Brain microvascular endothelial cell (primary cell): Measurements from ENCODE around the gene UNC13B.
"Not testable (repeated sequence)": the region's sequence is repeated elsewhere in the genome, so short reads cannot be mapped to it uniquely, and the experiment has no call there.

Experiments
- DNase-seq: peaks from one replicate; pipeline ENCODE4 v3.0.0-alpha.2; 2020
- H3K27ac ChIP-seq: fragments of 250-450 bp; sonication (Bioruptor Pico); 2 replicates; pipeline ENCODE4 v1.5.1; 2020; ENCODE audit warnings: mild to moderate bottlenecking, moderate library complexity
- H3K27me3 ChIP-seq: fragments of 250-450 bp; sonication (Bioruptor Pico); replicated peaks from 2 replicates; pipeline ENCODE4 v1.5.1; 2020; ENCODE audit warnings: mild to moderate bottlenecking
- H3K36me3 ChIP-seq: fragments of 250-450 bp; sonication (Bioruptor Pico); replicated peaks from 2 replicates; pipeline ENCODE4 v1.5.1; 2020; ENCODE audit warnings: mild to moderate bottlenecking
- H3K4me3 ChIP-seq: 2 replicates; pipeline ENCODE4 v1.5.1; 2011; ENCODE audit warnings: low read depth, mild to moderate bottlenecking, control low read depth, low read length, moderate library complexity
- in situ Hi-C: cut with HindIII; loops from 2 replicates; pipeline ENCODE4 v1.10.0; 2017; ENCODE audit warnings: low sequenced_read_pairs, low pct_ligation_motif_present
- TF ChIP-seq, protein P1 (sequence below): IDR thresholded peaks from 2 replicates; pipeline ENCODE4 v1.5.1; 2011; ENCODE audit warnings: low read depth, mild to moderate bottlenecking, moderate library complexity, low read length, control low read depth, inconsistent platforms; ENCODE audit errors: missing control alignments

The UNC13B gene

DNA sequence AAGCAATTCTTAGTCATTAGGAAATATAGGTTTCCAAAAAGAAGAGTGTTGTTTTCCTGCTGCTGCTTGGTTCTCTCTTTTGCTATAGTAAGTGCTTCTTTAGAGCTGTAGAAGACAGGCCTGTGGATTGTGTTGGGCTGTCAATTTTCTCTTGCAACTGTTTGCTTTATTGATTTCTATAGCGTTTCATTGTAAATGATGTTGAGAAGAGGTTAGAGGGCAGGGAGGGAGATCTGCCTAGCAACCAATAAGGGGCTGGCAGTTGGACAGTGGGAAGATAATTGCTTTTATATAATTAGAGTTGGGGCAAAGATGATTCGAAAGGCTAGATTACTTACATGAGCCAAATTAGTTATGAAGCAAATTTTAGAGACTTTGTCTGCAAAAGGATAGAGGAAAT, 11.1 kb downstream of the UNC13B start:
- TF ChIP-seq, protein P1, sequence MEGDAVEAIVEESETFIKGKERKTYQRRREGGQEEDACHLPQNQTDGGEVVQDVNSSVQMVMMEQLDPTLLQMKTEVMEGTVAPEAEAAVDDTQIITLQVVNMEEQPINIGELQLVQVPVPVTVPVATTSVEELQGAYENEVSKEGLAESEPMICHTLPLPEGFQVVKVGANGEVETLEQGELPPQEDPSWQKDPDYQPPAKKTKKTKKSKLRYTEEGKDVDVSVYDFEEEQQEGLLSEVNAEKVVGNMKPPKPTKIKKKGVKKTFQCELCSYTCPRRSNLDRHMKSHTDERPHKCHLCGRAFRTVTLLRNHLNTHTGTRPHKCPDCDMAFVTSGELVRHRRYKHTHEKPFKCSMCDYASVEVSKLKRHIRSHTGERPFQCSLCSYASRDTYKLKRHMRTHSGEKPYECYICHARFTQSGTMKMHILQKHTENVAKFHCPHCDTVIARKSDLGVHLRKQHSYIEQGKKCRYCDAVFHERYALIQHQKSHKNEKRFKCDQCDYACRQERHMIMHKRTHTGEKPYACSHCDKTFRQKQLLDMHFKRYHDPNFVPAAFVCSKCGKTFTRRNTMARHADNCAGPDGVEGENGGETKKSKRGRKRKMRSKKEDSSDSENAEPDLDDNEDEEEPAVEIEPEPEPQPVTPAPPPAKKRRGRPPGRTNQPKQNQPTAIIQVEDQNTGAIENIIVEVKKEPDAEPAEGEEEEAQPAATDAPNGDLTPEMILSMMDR, result no peak
- DNase-seq, result no peak
- H3K27ac ChIP-seq, result no peak overlapping the region
- H3K36me3 ChIP-seq, result no peaks in the 10 kb centered on the region
- no peak overlapping the region for H3K4me3 ChIP-seq
- in situ Hi-C loops, result no loop called here
- H3K27me3 ChIP-seq, result no peaks in the 10 kb centered on the region

DNA sequence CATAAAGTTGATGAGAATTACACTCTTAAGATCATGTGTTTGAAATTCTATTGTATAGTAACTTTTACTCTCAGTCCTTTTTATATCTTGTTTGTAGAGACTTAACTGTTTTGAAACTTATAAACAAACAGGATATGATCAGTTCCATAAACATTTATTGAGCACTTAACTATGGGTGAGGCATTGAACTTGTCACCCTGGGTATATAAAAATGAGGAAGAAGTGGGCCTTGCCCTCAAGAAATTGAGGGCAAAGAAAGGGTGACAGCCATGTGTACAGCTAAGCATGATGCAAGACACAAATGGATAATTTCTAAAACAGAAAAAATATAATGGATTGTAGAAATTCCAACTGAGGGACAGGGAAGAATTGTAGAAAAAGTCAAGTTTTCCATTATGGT, 15.7 kb downstream of the UNC13B start:
- H3K27ac ChIP-seq, result no peak overlapping the region
- TF ChIP-seq, protein P1, result no peak
- no peak overlapping the region for H3K4me3 ChIP-seq
- in situ Hi-C loops, result no loop called here
- no peaks in the 10 kb centered on the region for H3K36me3 ChIP-seq
- no peaks in the 10 kb centered on the region for H3K27me3 ChIP-seq
- DNase-seq, result no peak

DNA sequence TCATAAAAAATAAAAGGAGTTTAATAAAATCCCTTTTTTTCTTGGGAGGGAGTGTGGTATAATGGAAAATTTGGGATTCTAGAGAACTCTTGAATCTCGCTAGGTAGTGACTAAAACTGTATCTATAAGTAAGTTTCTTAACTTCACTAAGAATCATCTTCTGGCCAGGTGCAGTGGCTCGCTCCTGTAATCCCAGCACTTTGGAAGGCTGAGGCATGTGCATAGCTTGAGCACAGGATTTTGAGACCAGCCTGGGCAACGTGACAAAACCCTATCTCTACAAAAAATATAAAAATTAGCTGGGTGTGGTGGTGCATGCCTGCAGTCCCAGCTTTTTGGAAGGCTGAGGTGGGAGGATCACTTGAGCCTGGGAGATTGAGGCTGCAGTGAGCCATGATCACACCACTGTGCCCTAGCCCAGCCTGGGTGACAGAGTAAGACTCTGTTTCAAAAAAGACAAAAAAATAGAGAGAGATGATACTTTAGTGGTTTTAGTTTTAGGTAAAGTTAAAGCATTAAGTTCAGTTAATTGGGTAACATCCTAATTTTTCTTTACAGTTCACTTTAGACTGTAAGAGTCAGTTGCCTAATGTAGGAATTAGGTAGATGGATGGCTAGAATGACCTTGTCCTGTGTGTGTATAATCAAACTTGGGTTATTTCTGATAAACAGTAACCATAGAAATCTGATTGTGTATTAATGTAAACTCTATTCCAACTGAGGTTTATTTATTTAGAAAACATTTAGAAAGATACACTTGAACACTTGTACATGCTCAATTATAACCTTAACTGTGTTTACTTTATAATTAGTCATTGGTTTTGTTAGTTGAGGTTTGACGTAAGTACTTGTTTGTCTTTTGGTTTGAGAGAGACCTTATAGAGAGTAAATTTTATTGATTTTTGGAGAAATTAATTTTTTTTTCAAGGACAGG, 17.8 kb downstream of the UNC13B start:
- no peak for DNase-seq
- TF ChIP-seq, protein P1, result no peak
- Histone ChIP-seq H3K36me3 (no peaks in the 10 kb centered on the region), H3K27me3 (no peaks in the 10 kb centered on the region), H3K4me3 (no peak overlapping the region), H3K27ac (no peak overlapping the region)
- in situ Hi-C loops, result no loop called here

DNA sequence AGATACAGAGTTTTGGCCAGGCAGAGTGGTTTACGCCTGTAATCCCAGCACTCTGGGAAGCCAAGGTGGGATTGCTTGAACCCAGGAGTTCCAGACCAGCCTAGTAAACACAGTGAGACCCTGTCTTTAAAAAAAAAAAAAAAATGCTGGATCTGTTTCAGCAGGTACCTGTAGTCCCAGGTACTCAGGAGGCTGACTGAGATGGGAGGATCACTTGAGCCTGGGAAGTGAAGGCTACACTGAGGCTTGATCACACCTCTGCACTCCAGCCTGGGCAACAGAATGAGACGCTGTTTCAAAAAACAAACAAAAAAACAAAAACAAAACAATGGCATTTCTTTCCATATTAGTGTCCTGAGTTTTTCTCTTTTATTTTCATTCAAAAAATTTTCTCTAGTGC, 19.0 kb downstream of the UNC13B start:
- in situ Hi-C loops, result no loop called here
- no peaks in the 10 kb centered on the region for H3K27me3 ChIP-seq
- DNase-seq, result no peak
- H3K4me3 ChIP-seq, result no peak overlapping the region
- TF ChIP-seq, protein P1, result no peak
- no peaks in the 10 kb centered on the region for H3K36me3 ChIP-seq
- H3K27ac ChIP-seq, result no peak overlapping the region

DNA sequence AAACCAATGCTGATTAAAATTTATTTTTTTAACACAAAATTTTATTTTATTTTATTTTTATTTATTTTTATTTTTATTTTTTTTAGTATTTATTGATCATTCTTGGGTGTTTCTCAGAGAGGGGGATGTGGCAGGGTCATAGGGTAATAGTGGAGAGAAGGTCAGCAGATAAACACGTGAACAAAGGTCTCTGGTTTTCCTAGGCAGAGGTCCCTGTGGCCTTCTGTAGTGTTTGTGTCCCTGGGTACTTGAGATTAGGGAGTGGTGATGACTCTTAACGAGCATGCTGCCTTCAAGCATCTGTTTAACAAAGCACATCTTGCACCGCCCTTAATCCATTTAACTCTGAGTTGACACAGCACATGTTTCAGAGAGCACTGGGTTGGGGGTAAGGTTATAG, 20.6 kb downstream of the UNC13B start:
- not testable (repeated sequence) for H3K27ac ChIP-seq

DNA sequence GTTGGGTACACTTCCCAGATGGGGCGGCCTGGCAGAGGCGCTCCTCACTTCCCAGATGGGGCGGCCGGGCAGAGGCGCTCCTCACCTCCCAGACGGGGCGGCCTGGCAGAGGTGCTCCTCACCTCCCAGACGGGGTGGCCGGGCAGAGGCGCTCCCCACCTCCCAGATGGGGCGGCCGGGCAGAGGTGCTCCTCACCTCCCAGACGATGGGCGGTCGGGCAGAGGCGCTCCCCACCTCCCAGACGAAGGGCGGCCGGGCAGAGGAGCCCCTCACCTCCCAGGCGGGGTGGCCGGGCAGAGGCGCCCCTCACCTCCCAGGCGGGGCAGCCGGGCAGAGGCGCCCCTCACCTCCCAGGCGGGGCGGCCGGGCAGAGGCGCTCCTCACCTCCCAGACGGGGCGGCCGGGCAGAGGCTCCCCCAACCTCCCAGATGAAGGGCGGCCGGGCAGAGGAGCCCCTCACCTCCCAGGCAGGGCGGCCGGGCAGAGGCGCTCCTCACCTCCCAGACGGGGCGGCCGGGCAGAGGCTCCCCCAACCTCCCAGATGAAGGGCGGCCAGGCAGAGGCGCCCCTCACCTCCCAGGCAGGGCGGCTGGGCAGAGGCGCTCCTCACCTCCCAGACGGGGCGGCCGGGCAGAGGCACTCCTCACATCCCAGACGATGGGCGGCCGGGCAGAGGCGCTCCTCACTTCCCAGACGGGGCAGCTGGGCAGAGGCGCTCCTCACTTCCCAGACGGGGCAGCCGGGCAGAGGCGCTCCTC, 21.4 kb downstream of the UNC13B start:
- in situ Hi-C loops, H3K27me3 ChIP-seq, H3K27ac ChIP-seq, H3K4me3 ChIP-seq, H3K36me3 ChIP-seq, DNase-seq: not testable (repeated sequence)

More for the DNA sequence above, 20.6 kb downstream of the UNC13B start:
- DNase-seq, in situ Hi-C loops, H3K27me3 ChIP-seq, H3K4me3 ChIP-seq, H3K36me3 ChIP-seq: not testable (repeated sequence)

DNA sequence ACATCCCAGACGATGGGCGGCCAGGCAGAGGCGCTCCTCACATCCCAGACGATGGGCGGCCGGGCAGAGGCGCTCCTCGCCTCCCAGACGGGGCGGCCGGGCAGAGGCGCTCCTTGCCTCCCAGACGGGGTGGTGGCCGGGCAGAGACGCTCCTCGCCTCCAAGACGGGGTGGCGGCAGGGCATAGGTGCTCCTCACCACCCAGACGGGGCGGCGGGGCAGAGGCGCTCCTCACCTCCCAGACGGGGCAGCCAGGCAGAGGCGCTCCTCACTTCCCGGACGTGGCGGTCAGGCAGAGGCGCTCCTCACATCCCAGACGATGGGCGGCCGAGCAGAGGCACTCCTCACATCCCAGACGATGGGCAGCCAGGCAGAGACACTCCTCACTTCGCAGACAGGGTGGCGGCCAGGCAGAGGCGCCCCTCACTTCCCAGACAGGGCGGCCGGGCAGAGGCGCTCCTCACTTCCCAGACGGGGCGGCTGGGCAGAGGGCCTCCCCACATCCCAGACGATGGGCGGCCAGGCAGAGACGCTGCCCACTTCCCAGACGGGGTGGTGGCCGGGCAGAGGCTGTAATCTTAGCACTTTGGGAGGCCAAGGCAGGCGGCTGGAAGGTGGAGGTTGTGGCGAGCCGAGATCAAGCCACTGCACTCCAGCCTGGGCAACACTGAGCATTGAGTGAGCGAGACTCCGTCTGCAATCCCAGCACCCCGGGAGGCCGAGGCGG, 22.1 kb downstream of the UNC13B start:
- not testable (repeated sequence) for H3K36me3 ChIP-seq

More for the DNA sequence above, 22.1 kb downstream of the UNC13B start:
- H3K27me3 ChIP-seq, DNase-seq, H3K4me3 ChIP-seq, H3K27ac ChIP-seq, in situ Hi-C loops: not testable (repeated sequence)
